Lung (tissue), 12 donors: Measurements from ENCODE around the gene CLIC4. TPM values are rescaled to one million over a fixed set of nuclear protein-coding genes. Genes with fewer than 3 reads are reported as not detected.

ENCODE experiments used
- ATAC-seq: fragments of 200-7000 bp; cut with Tn5 transposase; one replicate; pipeline ENCODE4 v1.9.1; 2020; ENCODE audit warnings: moderate number of reproducible peaks; ENCODE audit not compliant: insufficient read depth, low FRiP score
- DNase-seq, 3 donors: peaks; one replicate each; pipeline ENCODE4 v3.0.0-alpha.2; 2013 to 2017
- H3K27ac ChIP-seq, 2 donors: one replicate each; pipeline ENCODE4 v1.5.1; 2013; ENCODE audit warnings: mild to moderate bottlenecking in 2 of 2, moderate library complexity in 2 of 2, control low read depth in 1 of 2, inconsistent platforms in 1 of 2, low read depth in 1 of 2, low read length in 1 of 2
- H3K27me3 ChIP-seq, 3 donors: one replicate each; pipeline ENCODE4 v1.5.1; 2013; ENCODE audit warnings: low read length in 2 of 3; ENCODE audit not compliant: control insufficient read depth in 3 of 3, insufficient read depth in 3 of 3
- H3K36me3 ChIP-seq, 4 donors: one replicate each; pipeline ENCODE4 v1.5.1; 2013; ENCODE audit warnings: low read length in 4 of 4, mild to moderate bottlenecking in 1 of 4, moderate library complexity in 1 of 4; ENCODE audit not compliant: control insufficient read depth in 4 of 4, insufficient read depth in 4 of 4
- H3K4me1 ChIP-seq, 5 donors: one replicate each; pipeline ENCODE4 v1.5.1; 2013; ENCODE audit warnings: low read length in 5 of 5, mild to moderate bottlenecking in 2 of 5, moderate library complexity in 1 of 5; ENCODE audit not compliant: control insufficient read depth in 5 of 5, insufficient read depth in 5 of 5
- H3K4me3 ChIP-seq: one replicate; pipeline ENCODE4 v1.5.1; 2013; ENCODE audit warnings: mild to moderate bottlenecking, control low read depth, moderate library complexity
- H3K9ac ChIP-seq, 2 donors: one replicate each; pipeline ENCODE4 v1.5.1; 2013; ENCODE audit warnings: low read length in 2 of 2, control low read depth in 1 of 2; ENCODE audit not compliant: insufficient read depth in 1 of 2
- H3K9me3 ChIP-seq, 4 donors: one replicate each; pipeline ENCODE4 v1.5.1; 2013; ENCODE audit warnings: low read length in 3 of 4, mild to moderate bottlenecking in 1 of 4, moderate library complexity in 1 of 4; ENCODE audit not compliant: control insufficient read depth in 4 of 4, insufficient read depth in 3 of 4
- CTCF ChIP-seq: IDR thresholded peaks from 2 replicates; pipeline ENCODE4 v1.5.1; 2012; ENCODE audit warnings: mild to moderate bottlenecking; ENCODE audit errors: control extremely low read depth, extremely low read depth
- WGBS, 2 donors: extraction: QIAGEN DNeasy Blood & Tissue Kit; methylation state at CpG; one replicate each; pipeline ENCODE4 v1.1.7; 2013; 5-methylcytosine and 5-hydroxymethylcytosine counted together
- polyA plus RNA-seq, 2 donors: library from polyadenylated mRNA; stranded (reverse); fragments of 200-250 nt; gene quantifications; one replicate each; pipeline ENCODE4 v1.2.1, GENCODE V29; 2013
- total RNA-seq, 2 donors: library from RNA; depleted of rRNA in 1 of 2; stranded (reverse); fragments of >200 nt in 1 of 2; gene quantifications; one replicate each; pipeline ENCODE4 v1.2.1, GENCODE V29; 2014 to 2021
- donor health status: control.
- donor health status: control.
- donor health status: Bipolar disorder and iron deficiency.
- donor health status: healthy.
- donor health status: DM: yes; HTN: yes; CAD: no.

The CLIC4 gene
- total and polyA plus RNA-seq, 4 donors, result 52.0 to 236 (median 166) TPM

GRCh38 chr1:24881034-24881433, 135.8 kb downstream of the CLIC4 start:
- WGBS, 2 donors, result 30 to 36% methylated on average over 1 of the region's 1 CpG
- H3K9ac ChIP-seq, result no peak overlapping the region
- H3K4me3 ChIP-seq, result no peak overlapping the region
- DNase-seq (no peak), ATAC-seq (no peak)
- H3K9me3 ChIP-seq, result no peaks in the 10 kb centered on the region
- no peak overlapping the region for H3K27ac ChIP-seq
- no peaks in the 10 kb centered on the region for H3K4me1 ChIP-seq
- TF ChIP-seq CTCF, result no peak
- H3K27me3 ChIP-seq, result no peaks in the 10 kb centered on the region
- H3K36me3 ChIP-seq, result no peaks in the 10 kb centered on the region

GRCh38 chr1:24884751-24885150, 139.5 kb downstream of the CLIC4 start:
- Histone ChIP-seq H3K4me3 (no peak overlapping the region), H3K27ac (no peak overlapping the region), H3K9me3 (peaks cover 0 to 10% (median 1%) of the 10 kb centered on the region in 4 donors), H3K27me3 (no peaks in the 10 kb centered on the region), H3K9ac (no peak overlapping the region), H3K36me3 (no peaks in the 10 kb centered on the region), H3K4me1 (no peaks in the 10 kb centered on the region)
- DNase-seq (no peak), ATAC-seq (no peak)
- no peak for TF ChIP-seq CTCF

- WGBS, 2 donors, result 64 to 85% methylated on average over 1 of the region's 1 CpG
- no peak for TF ChIP-seq CTCF
- Histone ChIP-seq H3K4me1 (no peaks in the 10 kb centered on the region), H3K4me3 (no peak overlapping the region), H3K36me3 (no peaks in the 10 kb centered on the region), H3K9me3 (peaks cover 0 to 10% (median 1%) of the 10 kb centered on the region in 4 donors), H3K27ac (no peak overlapping the region), H3K27me3 (no peaks in the 10 kb centered on the region), H3K9ac (no peak overlapping the region)
- no peak for DNase-seq
- no peak for ATAC-seq
Observed at GRCh38 chr1:24886241-24886640, 141.0 kb downstream of the CLIC4 start.

- DNase-seq, result no peak
- WGBS, 2 donors, result 94 to 95% methylated on average over 9 of the region's 9 CpGs
Observed at GRCh38 chr1:24888061-24888970, 143.1 kb downstream of the CLIC4 start.

More at GRCh38 chr1:24888061-24888970, 143.1 kb downstream of the CLIC4 start:
- no peaks in the 10 kb centered on the region for H3K27me3 ChIP-seq
- H3K9me3 ChIP-seq, result peaks cover 0 to 19% (median 1%) of the 10 kb centered on the region in 4 donors
- H3K9ac ChIP-seq, result no peak overlapping the region
- no peaks in the 10 kb centered on the region for H3K4me1 ChIP-seq
- no peak overlapping the region for H3K27ac ChIP-seq
- TF ChIP-seq CTCF, result no peak
- no peak for ATAC-seq
- no peak overlapping the region for H3K4me3 ChIP-seq
- no peaks in the 10 kb centered on the region for H3K36me3 ChIP-seq
